ENCODE results near the gene TSPAN10. TPM values are rescaled to one million over a fixed set of nuclear protein-coding genes. Genes with fewer than 3 reads are reported as not detected.

The TSPAN10 gene
- total and polyA plus RNA-seq, 2 experiments from 2014 or later, result 5.0 to 5.8 TPM

DNA sequence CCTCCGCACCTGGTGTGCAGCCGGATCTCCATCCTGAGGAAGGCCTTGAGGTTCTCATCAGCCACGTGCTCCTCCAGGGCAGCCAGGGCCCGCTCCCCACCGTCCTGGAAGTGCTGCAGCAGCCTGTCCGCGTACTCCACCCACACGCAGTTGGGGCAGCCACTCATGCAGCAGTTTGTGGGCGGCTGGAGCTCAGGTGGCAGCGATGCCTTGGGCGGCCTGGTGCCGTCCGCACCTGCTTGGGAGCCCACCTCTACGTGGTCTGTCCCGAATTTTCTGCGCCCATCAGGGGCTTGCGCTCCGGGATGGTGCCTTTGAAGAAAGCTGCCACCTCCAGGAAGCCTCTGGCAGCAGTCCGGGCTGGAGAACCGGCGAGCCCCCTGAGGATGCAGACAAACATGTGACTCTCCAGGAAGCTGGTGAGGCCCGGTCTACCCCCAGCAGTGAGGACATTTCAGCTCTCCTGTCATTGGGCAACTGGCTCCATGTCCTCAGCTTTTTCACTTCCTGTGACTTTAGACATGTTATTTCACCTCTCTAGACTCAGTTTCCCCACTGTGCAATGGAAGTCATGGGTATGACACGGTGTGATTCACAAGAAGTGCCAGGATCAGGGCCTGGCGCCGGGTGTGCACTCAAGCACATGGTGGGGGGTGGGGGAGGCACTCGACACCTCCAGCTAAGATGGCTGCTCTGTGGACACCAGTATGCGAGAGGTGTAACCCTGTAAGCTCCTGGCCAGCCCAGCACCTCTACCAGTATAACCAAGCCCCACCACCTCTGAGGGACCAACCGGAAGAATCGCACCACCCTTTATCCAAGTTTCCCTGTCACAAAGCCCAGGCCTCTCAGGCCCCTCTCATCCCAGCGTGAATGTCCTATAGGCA, 28.5 kb downstream of the TSPAN10 start:
- no peaks in the 10 kb centered on the region for H3K9me3 ChIP-seq (ENCODE audit: low read depth)
- peak overlapping the region; percentile 67 for H3K4me3 ChIP-seq
- H3K27ac ChIP-seq, result peak overlapping the region; percentile 71
- H3K4me1 ChIP-seq (ENCODE audit: low read depth), result peaks cover 8% of the 10 kb centered on the region
- TF ChIP-seq, protein P1, sequence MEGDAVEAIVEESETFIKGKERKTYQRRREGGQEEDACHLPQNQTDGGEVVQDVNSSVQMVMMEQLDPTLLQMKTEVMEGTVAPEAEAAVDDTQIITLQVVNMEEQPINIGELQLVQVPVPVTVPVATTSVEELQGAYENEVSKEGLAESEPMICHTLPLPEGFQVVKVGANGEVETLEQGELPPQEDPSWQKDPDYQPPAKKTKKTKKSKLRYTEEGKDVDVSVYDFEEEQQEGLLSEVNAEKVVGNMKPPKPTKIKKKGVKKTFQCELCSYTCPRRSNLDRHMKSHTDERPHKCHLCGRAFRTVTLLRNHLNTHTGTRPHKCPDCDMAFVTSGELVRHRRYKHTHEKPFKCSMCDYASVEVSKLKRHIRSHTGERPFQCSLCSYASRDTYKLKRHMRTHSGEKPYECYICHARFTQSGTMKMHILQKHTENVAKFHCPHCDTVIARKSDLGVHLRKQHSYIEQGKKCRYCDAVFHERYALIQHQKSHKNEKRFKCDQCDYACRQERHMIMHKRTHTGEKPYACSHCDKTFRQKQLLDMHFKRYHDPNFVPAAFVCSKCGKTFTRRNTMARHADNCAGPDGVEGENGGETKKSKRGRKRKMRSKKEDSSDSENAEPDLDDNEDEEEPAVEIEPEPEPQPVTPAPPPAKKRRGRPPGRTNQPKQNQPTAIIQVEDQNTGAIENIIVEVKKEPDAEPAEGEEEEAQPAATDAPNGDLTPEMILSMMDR (IDR thresholded peaks at IDR 0.05; ENCODE audit: low read depth, low read length), result no peak
- DNase-seq (ENCODE audit: low read depth in 1 of 2, low spot score in 1 of 2), result peak in 1 of 2 donors; percentile 30
- H3K27me3 ChIP-seq, result no peaks in the 10 kb centered on the region
- peaks cover 7% of the 10 kb centered on the region for H3K36me3 ChIP-seq

DNA sequence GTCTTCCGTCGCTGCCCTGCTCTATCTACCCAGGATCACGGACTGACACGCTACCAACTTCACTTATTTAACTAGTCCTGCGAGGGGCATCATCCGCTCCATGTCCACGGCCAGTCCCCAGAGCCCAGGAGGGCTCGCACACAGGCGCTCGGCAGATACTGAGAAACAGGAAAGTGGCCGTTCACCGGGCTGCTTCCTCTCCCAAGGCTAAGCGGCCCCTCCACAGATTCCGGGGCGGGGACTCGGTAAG, 29.0 kb downstream of the TSPAN10 start:
- Histone ChIP-seq H3K36me3 (peaks cover 7% of the 10 kb centered on the region), H3K4me1 (ENCODE audit: low read depth) (peaks cover 8% of the 10 kb centered on the region), H3K9me3 (ENCODE audit: low read depth) (no peaks in the 10 kb centered on the region), H3K27me3 (no peaks in the 10 kb centered on the region), H3K27ac (peak overlapping the region; percentile 71), H3K4me3 (peak overlapping the region; percentile 67)
- peak in 1 of 2 donors; percentile 81 for DNase-seq (ENCODE audit: low read depth in 1 of 2, low spot score in 1 of 2)
- TF ChIP-seq, protein P1 (IDR thresholded peaks at IDR 0.05; ENCODE audit: low read depth, low read length), result no peak

DNA sequence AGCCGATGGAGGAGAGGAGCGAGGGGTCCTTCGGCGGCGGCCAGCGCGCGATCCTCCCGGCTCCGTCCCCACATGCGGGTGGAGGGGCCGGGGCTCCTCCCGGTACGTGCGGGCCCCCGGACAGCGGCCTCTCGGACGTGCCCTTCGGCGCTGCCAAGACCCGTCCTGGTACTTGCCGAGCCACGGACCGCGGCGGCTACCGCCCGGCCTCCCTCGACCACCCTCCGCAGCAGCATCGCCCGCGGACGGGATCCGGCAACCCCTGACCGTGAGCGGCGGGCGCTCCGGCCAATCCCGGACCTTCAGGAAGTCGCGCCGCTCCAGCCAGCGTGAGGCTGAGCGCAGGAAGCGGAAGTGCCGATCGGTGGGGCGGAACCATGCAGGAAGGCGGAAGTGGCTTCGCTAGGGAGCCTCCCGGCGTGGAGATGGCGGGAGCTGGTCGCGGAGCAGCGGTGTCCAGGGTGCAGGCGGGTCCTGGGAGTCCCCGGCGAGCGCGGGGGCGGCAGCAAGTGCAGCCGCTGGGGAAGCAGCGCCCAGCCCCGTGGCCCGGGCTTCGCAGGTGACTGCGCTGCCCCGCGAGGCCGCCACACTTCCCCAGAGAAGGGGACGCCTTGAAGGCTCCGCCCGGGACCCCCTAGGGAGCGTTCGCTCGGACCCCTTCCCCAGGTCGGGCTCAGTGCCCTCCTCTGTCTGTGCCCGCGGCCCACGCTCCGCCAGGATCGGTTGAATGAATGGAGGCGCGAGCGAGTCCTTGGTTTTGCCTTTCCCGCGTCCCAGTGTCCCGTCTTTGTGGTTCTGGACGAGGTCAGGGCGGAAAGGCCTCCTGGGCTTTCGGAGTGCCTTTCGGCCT, 29.6 kb downstream of the TSPAN10 start, which contains the start of the genes CCDC137 and OXLD1:
CCDC137 (plus strand) TSS at position 396 of the 850 bp plus-strand sequence; CDS start at position 426, 30 bp downstream.
OXLD1 (minus strand) TSS at position 264 of the 850 bp plus-strand sequence; CDS start at position 236, 28 bp downstream.
- DNase-seq (ENCODE audit: low read depth in 1 of 2, low spot score in 1 of 2), result peak; percentile 98
- H3K27ac ChIP-seq, result peak within 1 kb of the TSS; percentile 71
- no peaks in the 10 kb centered on the region for H3K27me3 ChIP-seq

DNA sequence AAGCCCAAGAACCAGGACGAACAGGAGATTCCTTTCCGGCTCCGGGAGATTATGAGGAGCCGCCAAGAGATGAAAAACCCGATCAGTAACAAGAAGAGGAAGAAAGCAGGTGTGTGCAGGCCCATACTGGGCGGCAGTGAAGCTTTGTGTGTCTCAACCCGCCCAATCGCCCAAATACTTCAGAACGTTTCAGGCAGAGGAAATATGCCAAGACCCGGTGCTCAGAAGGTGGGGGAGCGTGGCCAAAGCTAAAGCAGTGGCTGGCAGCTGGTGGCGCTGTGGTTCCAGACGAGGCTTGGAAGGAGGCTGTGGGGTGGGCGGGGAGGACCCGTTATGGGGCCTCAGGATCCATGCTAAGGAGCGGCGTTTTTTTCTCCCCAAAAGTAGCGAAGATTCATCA, 30.8 kb downstream of the TSPAN10 start:
- H3K27me3 ChIP-seq, result no peaks in the 10 kb centered on the region
- DNase-seq (ENCODE audit: low read depth in 1 of 2, low spot score in 1 of 2), result no peak
- TF ChIP-seq, protein P1 (IDR thresholded peaks at IDR 0.05; ENCODE audit: low read depth, low read length), result no peak
- peaks cover 8% of the 10 kb centered on the region for H3K4me1 ChIP-seq (ENCODE audit: low read depth)
- H3K4me3 ChIP-seq, result no peak overlapping the region
- no peak overlapping the region for H3K27ac ChIP-seq
- no peaks in the 10 kb centered on the region for H3K9me3 ChIP-seq (ENCODE audit: low read depth)
- H3K36me3 ChIP-seq, result peaks cover 15% of the 10 kb centered on the region

More for the DNA sequence above, 29.6 kb downstream of the TSPAN10 start, which contains the start of the genes CCDC137 and OXLD1:
- peaks cover 12% of the 10 kb centered on the region for H3K36me3 ChIP-seq
- TF ChIP-seq, protein P1 (IDR thresholded peaks at IDR 0.05; ENCODE audit: low read depth, low read length), result no peak
- peaks cover 8% of the 10 kb centered on the region for H3K4me1 ChIP-seq (ENCODE audit: low read depth)
- H3K4me3 ChIP-seq, result peak within 1 kb of the TSS; percentile 67
- no peaks in the 10 kb centered on the region for H3K9me3 ChIP-seq (ENCODE audit: low read depth)

DNA sequence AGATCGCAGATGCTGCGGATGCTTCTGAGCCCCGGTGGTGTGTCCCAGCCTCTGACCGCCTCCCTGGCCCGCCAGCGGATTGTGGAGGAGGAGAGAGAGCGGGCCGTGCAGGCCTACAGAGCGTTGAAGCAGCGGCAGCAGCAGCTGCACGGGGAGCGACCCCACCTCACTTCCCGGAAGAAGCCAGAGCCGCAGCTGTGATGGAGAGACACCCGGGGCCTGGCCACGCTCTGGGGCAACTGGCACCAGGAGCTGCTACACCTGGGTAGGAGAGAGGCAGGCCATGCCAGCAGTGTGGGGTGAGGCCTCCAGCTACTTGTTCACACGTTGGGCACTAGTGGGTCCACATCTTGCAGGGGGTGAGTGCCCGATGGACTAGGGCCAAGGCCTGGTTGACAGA, 35.5 kb downstream of the TSPAN10 start:
- no peak for DNase-seq (ENCODE audit: low read depth in 1 of 2, low spot score in 1 of 2)
- TF ChIP-seq, protein P1 (IDR thresholded peaks at IDR 0.05; ENCODE audit: low read depth, low read length), result no peak

More for the DNA sequence above, 35.5 kb downstream of the TSPAN10 start:
- Histone ChIP-seq H3K36me3 (peaks cover 19% of the 10 kb centered on the region), H3K27ac (no peak overlapping the region), H3K4me1 (ENCODE audit: low read depth) (peaks cover 1% of the 10 kb centered on the region), H3K9me3 (ENCODE audit: low read depth) (no peaks in the 10 kb centered on the region), H3K27me3 (no peaks in the 10 kb centered on the region), H3K4me3 (no peak overlapping the region)
